Keratinocyte (primary cell): ENCODE measurements around the gene FLVCR1.

Experiments
- EZH2 ChIP-seq: IDR thresholded peaks from one replicate; pipeline ENCODE4 v1.6.1; 2012; ENCODE audit warnings: inconsistent platforms, mild to moderate bottlenecking, low read length, moderate library complexity
- TF ChIP-seq, protein P1 (sequence below), 3 experiments: IDR thresholded peaks in 1 of 3; conservative IDR thresholded peaks in 1 of 3; optimal IDR thresholded peaks in 1 of 3; 2 replicates in 2 of 3; 3 replicates in 1 of 3; pipeline versions ENCODE3 to v1.5.1; 2011; ENCODE audit warnings: low read length in 3 of 3, mild to moderate bottlenecking in 3 of 3, moderate library complexity in 2 of 3, control low read depth in 1 of 3, inconsistent platforms in 1 of 3; ENCODE audit not compliant: insufficient read depth in 2 of 3; ENCODE audit errors: extremely low read depth in 1 of 3

DNA sequence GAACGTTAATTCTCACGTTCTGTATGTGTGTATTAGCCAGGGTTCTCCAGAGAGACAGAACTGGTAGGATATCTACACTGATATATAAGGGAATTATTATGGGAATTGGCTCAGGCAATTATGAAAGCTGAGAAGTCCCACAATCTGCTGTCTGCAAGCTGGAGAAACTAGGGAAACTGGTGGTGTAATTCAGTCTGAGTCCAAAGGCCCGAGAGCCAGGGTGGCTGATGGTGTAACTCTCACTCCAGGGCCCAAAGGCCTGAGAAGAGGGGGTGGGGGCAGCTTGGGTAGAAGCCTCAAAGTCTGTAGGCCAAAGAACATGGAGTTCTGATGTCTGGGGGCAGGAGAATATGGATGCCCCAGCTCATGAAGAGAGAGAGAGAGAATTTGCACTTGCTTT is 79.0 kb downstream of the FLVCR1 start:
- TF ChIP-seq, protein P1, sequence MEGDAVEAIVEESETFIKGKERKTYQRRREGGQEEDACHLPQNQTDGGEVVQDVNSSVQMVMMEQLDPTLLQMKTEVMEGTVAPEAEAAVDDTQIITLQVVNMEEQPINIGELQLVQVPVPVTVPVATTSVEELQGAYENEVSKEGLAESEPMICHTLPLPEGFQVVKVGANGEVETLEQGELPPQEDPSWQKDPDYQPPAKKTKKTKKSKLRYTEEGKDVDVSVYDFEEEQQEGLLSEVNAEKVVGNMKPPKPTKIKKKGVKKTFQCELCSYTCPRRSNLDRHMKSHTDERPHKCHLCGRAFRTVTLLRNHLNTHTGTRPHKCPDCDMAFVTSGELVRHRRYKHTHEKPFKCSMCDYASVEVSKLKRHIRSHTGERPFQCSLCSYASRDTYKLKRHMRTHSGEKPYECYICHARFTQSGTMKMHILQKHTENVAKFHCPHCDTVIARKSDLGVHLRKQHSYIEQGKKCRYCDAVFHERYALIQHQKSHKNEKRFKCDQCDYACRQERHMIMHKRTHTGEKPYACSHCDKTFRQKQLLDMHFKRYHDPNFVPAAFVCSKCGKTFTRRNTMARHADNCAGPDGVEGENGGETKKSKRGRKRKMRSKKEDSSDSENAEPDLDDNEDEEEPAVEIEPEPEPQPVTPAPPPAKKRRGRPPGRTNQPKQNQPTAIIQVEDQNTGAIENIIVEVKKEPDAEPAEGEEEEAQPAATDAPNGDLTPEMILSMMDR (optimal IDR thresholded peaks at IDR 0.05 in 1 of 3, IDR thresholded peaks at IDR 0.05 in 1 of 3, conservative IDR thresholded peaks at IDR 0.05 in 1 of 3; ENCODE audit: extremely low read depth in 1 of 3, insufficient read depth in 2 of 3, low read length in 3 of 3) = no peak
- no peak for TF ChIP-seq EZH2
